Esophagus muscularis mucosa (tissue), 4 donors: ENCODE results near the gene PPHLN1. TPM values are rescaled to one million over a fixed set of nuclear protein-coding genes. Genes with fewer than 3 reads are reported as not detected.

ENCODE experiments used
- DNase-seq: peaks from one replicate; pipeline ENCODE4 v3.0.0-alpha.2; 2017; ENCODE audit errors: extremely low spot score
- H3K27ac ChIP-seq, 4 donors: fragments of 200-600 bp; sonication (generic); replicated peaks in 1 of 4; 1 replicate in 3 of 4; 2 replicates in 1 of 4; pipeline ENCODE4 v1.5.1; 2016 to 2019; ENCODE audit warnings: mild to moderate bottlenecking in 1 of 4
- H3K27me3 ChIP-seq, 4 donors: fragments of 200-600 bp; sonication (generic); one replicate each; pipeline versions ENCODE4 v1.5.1 to v1.6.0; 2016 to 2019
- H3K36me3 ChIP-seq, 4 donors: fragments of 200-600 bp; sonication (generic); one replicate each; pipeline ENCODE4 v1.5.1; 2016 to 2019
- H3K4me1 ChIP-seq, 4 donors: fragments of 200-600 bp; sonication (generic); one replicate each; pipeline ENCODE4 v1.5.1; 2016 to 2019
- H3K4me3 ChIP-seq, 4 donors: fragments of 200-600 bp; sonication (generic); 1 replicate in 2 of 4; 2 replicates in 2 of 4; pipeline ENCODE4 v1.5.1; 2016 to 2019; ENCODE audit warnings: mild to moderate bottlenecking in 4 of 4, moderate library complexity in 1 of 4
- H3K9me3 ChIP-seq, 4 donors: fragments of 200-600 bp; sonication (generic); 1 replicate in 3 of 4; 2 replicates in 1 of 4; pipeline ENCODE4 v1.5.1; 2016 to 2019
- EP300 ChIP-seq: sonication (generic); formaldehyde crosslinking; IDR thresholded peaks from one replicate; pipeline ENCODE4 v1.6.1; 2017; ENCODE audit warnings: antibody characterized with exemption
- POLR2A ChIP-seq: fragments of 450-650 bp; IDR thresholded peaks from one replicate; pipeline ENCODE4 v1.6.1; 2017; ENCODE audit warnings: antibody characterized with exemption, moderate library complexity, mild to moderate bottlenecking, low read depth
- POLR2AphosphoS5 ChIP-seq, 2 donors: sonication (generic); formaldehyde crosslinking; IDR thresholded peaks; one replicate each; pipeline ENCODE4 v1.6.1; 2017; ENCODE audit warnings: antibody characterized with exemption in 2 of 2
- WGBS: methylation state at CpG from one replicate; pipeline ENCODE4 v1.1.5; 2018; 5-methylcytosine and 5-hydroxymethylcytosine counted together
- intact Hi-C: fragments of 100-400 bp; cut with DNase I; formaldehyde crosslinking; loops from one replicate; pipeline ENCODE4 v1.15.1; 2023
- total RNA-seq, 4 donors: library from RNA; depleted of rRNA; stranded (reverse); fragments of >200 nt; gene quantifications; one replicate each; pipeline versions ENCODE4 v1.1.0 to v1.2.1, GENCODE V29; 2016
- TF ChIP-seq, protein P1 (sequence below), 3 experiments: fragments of 200-600 bp in 2 of 3; fragments of 450-650 bp in 1 of 3; sonication (generic) in 2 of 3; IDR thresholded peaks; one replicate each; pipeline ENCODE4 v1.5.1; 2017 to 2019; ENCODE audit warnings: antibody characterized with exemption in 3 of 3, mild to moderate bottlenecking in 2 of 3, moderate library complexity in 1 of 3

PPHLN1 gene
- total RNA-seq, 4 donors from 2014 or later, result 40.0 to 45.3 (median 42.1) TPM

DNA sequence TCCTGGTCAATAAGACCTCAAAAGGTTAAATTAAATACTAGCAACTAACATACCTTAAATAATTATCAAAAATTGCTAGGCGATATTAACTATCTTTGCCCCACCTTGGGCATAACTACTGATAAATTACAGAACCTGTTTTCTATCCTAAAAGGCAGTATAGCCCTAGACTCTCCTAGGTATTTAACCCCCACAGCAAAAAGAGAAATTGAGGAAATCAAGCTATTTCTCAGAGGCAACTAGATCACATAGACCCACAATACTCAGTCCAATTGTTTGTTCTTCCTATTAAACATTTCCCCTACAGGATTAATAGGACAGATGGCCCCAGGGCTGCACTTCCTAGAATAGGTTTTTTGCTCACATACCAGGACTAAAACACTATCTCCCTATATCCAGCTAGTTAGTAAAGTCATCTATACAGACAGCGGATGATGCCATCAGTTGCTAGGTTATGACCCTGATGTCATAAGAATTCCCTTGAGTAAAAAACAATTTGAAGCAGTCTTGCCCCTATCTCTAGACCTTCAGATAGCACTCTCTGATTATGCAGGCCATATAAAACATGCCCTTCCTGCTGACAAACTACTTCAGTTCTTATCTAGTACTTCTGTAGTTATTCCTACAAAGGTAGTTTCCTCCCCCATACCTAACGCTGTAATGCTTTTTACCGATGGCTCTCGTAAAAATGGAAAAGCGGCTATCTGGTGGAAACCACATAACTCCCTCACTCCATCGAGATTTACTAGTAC, 118.4 kb downstream of the PPHLN1 start:
- WGBS, result 90% methylated on average over 7 of the region's 7 CpGs
- no peaks in the 10 kb centered on the region for H3K4me1 ChIP-seq
- TF ChIP-seq POLR2A, result no peak
- no peak for TF ChIP-seq EP300
- no peak for TF ChIP-seq POLR2AphosphoS5 (IDR thresholded peaks at IDR 0.05)
- TF ChIP-seq, protein P1, sequence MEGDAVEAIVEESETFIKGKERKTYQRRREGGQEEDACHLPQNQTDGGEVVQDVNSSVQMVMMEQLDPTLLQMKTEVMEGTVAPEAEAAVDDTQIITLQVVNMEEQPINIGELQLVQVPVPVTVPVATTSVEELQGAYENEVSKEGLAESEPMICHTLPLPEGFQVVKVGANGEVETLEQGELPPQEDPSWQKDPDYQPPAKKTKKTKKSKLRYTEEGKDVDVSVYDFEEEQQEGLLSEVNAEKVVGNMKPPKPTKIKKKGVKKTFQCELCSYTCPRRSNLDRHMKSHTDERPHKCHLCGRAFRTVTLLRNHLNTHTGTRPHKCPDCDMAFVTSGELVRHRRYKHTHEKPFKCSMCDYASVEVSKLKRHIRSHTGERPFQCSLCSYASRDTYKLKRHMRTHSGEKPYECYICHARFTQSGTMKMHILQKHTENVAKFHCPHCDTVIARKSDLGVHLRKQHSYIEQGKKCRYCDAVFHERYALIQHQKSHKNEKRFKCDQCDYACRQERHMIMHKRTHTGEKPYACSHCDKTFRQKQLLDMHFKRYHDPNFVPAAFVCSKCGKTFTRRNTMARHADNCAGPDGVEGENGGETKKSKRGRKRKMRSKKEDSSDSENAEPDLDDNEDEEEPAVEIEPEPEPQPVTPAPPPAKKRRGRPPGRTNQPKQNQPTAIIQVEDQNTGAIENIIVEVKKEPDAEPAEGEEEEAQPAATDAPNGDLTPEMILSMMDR (IDR thresholded peaks at IDR 0.05), result no peak
- intact Hi-C loops, result no loop called here
- H3K27ac ChIP-seq, result no peak overlapping the region
- no peaks in the 10 kb centered on the region for H3K9me3 ChIP-seq
- H3K4me3 ChIP-seq, result no peak overlapping the region
- H3K27me3 ChIP-seq, result no peaks in the 10 kb centered on the region
- DNase-seq, result no peak
- H3K36me3 ChIP-seq, result peaks cover 11 to 67% (median 24%) of the 10 kb centered on the region in 4 donors

DNA sequence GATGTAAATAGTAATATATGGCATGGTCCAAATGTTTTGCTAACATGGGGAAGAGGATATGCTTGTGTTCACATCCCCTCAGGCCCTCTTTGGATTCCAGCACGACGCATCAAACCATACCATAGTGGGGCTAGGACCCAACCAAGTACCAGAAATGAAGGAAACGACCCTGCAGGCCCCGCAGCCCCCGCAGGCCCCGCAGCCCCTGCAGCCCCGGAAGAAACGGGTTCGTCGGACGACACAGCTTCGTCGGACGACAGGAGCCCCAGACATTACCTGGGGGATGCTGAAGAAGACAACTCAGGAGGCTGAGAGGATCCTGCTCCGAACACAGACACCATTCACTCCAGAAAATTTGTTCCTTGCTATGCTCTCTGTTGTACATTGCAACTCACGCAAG, 119.9 kb downstream of the PPHLN1 start:
- TF ChIP-seq EP300 (no peak), POLR2AphosphoS5 (IDR thresholded peaks at IDR 0.05) (no peak), POLR2A (no peak)
- TF ChIP-seq, protein P1 (IDR thresholded peaks at IDR 0.05), result no peak
- Histone ChIP-seq H3K9me3 (no peaks in the 10 kb centered on the region), H3K4me1 (peaks cover 0 to 5% (median 2%) of the 10 kb centered on the region in 4 donors), H3K27me3 (no peaks in the 10 kb centered on the region), H3K36me3 (peaks cover 9 to 67% (median 24%) of the 10 kb centered on the region in 4 donors), H3K27ac (no peak overlapping the region), H3K4me3 (no peak overlapping the region)
- intact Hi-C loops, result no loop called here
- 94% methylated on average over 16 of the region's 16 CpGs for WGBS
- no peak for DNase-seq

DNA sequence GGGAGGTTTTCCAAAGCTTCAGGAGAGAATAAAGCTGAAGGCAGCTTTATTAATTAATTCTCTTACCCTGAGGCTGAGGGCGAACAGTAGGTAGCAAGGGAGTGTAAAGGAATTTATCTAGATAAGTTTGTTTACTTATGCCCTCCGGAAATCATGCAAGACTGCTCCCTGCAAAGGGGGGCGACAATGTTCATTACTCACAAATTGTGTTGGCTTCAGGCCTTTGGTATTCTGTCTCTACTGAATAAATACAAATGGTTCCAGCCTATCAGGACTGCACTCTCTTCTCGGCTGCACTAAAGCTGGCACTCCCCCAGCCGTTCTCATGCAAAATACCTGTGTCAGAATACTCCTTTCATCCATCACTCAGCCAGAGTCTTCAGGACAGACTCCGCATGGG, 120.8 kb downstream of the PPHLN1 start:
- peaks cover 4 to 58% (median 21%) of the 10 kb centered on the region in 4 donors for H3K36me3 ChIP-seq
- H3K4me3 ChIP-seq, result no peak overlapping the region
- 68% methylated on average over 6 of the region's 6 CpGs for WGBS
- intact Hi-C loops, result no loop called here
- H3K27ac ChIP-seq, result no peak overlapping the region
- H3K4me1 ChIP-seq, result peaks cover 0 to 5% (median 2%) of the 10 kb centered on the region in 4 donors
- H3K27me3 ChIP-seq, result no peaks in the 10 kb centered on the region
- no peak for DNase-seq
- TF ChIP-seq EP300, result no peak
- TF ChIP-seq POLR2AphosphoS5 (IDR thresholded peaks at IDR 0.05), result no peak
- TF ChIP-seq POLR2A, result no peak
- TF ChIP-seq, protein P1 (IDR thresholded peaks at IDR 0.05), result no peak
- H3K9me3 ChIP-seq, result no peaks in the 10 kb centered on the region

DNA sequence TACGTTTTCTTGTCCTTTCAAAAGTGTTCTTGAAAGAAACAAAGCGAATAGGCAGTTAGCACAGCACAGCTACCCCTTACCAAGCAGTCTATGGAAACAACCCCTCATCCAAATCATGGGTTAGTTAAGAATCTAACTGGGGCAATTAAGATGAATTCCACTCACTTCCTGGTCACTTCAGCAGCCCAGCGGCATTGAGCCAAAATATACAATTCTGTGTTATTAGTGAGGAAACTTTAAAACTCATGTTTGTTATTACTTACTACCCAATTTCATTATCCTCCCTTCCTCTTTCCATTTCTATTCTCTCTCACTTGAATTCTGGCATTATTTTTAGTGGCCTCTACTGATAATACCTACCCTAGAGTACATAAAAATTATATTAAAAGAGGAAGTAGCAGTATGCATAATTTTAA, 121.4 kb downstream of the PPHLN1 start:
- Histone ChIP-seq H3K27ac (no peak overlapping the region), H3K4me1 (peaks cover 0 to 5% (median 2%) of the 10 kb centered on the region in 4 donors), H3K4me3 (no peak overlapping the region), H3K27me3 (no peaks in the 10 kb centered on the region), H3K36me3 (peaks cover 4 to 52% (median 16%) of the 10 kb centered on the region in 4 donors), H3K9me3 (no peaks in the 10 kb centered on the region)
- WGBS, result 85% methylated on average over 3 of the region's 3 CpGs
- intact Hi-C loops, result no loop called here
- TF ChIP-seq, protein P1 (IDR thresholded peaks at IDR 0.05), result no peak
- TF ChIP-seq POLR2A (no peak), POLR2AphosphoS5 (IDR thresholded peaks at IDR 0.05) (no peak), EP300 (no peak)
- DNase-seq, result no peak
